ENCODE results near the gene KCNJ11.

KCNJ11 gene

DNA sequence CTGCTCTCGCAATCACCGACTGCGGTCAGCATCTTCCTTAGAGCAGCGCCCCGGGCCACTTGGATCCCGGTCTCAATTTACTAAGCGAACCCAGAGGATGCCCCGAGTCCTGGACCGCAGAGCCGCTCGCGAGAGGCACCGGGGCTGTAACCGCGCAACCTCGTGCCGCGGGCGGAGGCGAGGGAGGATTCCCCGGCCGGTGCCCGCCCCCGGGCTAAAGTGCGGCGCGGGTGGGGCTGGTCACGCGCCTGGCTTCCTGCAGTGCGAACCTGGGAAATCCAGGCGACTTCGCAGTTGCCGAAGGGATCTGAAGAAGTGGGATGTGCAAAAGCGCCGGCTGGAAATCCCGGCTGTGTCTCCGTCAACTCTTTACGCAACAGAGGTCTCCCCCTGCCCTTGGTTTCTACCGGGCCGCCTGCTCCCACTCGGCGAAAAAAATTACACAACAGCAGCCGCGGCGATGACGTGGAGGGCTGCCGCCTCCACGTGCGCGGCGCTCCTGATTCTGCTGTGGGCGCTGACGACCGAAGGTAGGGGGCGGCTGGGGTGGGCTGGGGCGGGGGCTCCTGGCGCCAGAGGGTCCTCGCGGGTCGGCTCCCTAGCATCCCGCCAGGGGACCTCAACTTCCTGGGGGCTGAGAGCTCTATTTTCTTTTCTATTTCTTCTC, 36.8 kb downstream of the KCNJ11 start, which contains the start of gene NCR3LG1:
TSS of gene NCR3LG1 (plus strand) at position 291 of the 667 bp plus-strand sequence. CDS start at position 461, 170 bp downstream.
- Histone ChIP-seq H3K27me3 (ENCODE audit: control insufficient read depth in 1 of 2, insufficient read depth in 1 of 2, low read length in 2 of 2) (no peaks in the 10 kb centered on the region), H3K4me2 (ENCODE audit: low read length, poor library complexity, severe bottlenecking) (peak within 1 kb of the TSS; percentile 96), H4K91ac (ENCODE audit: low read length) (no peak within 1 kb of the TSS)

DNA sequence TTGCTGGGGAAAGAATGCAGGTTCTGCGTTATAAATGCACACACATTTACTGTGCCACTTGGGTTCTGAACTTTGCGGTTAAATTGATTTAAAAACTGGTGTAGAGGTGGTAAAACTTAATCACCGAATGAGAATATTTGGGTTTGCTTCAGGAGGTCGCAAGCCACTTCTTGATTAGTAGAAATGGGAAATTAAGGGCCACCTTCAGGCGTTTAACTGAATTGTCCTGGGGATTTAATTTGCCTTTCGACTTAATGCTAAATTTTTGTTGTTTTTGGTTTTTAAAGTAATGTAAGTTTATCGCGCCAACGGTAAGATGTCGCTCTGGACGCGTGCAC, 37.3 kb downstream of the KCNJ11 start:
- Histone ChIP-seq H2BK5ac (ENCODE audit: low read depth, low read length, poor library complexity, severe bottlenecking) (no peak overlapping the region), H3K18ac (ENCODE audit: low read depth in 1 of 2, low read length in 2 of 2) (no peak overlapping the region), H3K36me3 (ENCODE audit: control insufficient read depth in 1 of 2, insufficient read depth in 2 of 2, low read depth in 1 of 2, low read length in 2 of 2) (no peaks in the 10 kb centered on the region), H3K79me1 (replicated peaks; ENCODE audit: low read length, poor library complexity, severe bottlenecking) (no peaks in the 10 kb centered on the region), H4K91ac (ENCODE audit: low read length) (no peak overlapping the region), H2BK120ac (ENCODE audit: low read depth, low read length) (no peak overlapping the region), H2BK12ac (ENCODE audit: low read length in 2 of 2) (no peak overlapping the region), H3K27me3 (ENCODE audit: control insufficient read depth in 1 of 2, insufficient read depth in 1 of 2, low read length in 2 of 2) (no peaks in the 10 kb centered on the region), H3K27ac (ENCODE audit: low read length, poor library complexity, severe bottlenecking) (no peak overlapping the region), H3K4me3 (ENCODE audit: insufficient read depth in 1 of 2, low read depth in 1 of 2, low read length in 2 of 2) (peak overlapping the region in 1 of 2 experiments; percentile 84), H3K23ac (ENCODE audit: low read length in 2 of 2) (no peak overlapping the region), H2AFZ (ENCODE audit: low read depth, low read length) (no peak overlapping the region), H2AK5ac (ENCODE audit: low read length, severe bottlenecking) (no peak overlapping the region), H3K14ac (ENCODE audit: low read length in 2 of 2) (no peak overlapping the region), H3K4me1 (ENCODE audit: control insufficient read depth, insufficient read depth, low read depth, low read length) (peaks cover 10% of the 10 kb centered on the region), H2BK15ac (ENCODE audit: low read depth, poor library complexity, severe bottlenecking) (no peak overlapping the region), H3K9me3 (ENCODE audit: control insufficient read depth, low read length) (no peaks in the 10 kb centered on the region), H3K4ac (ENCODE audit: low read depth in 1 of 2, low read length in 2 of 2) (peak overlapping the region in 1 of 2 experiments; percentile 13), H3K9ac (ENCODE audit: low read length) (peak overlapping the region; percentile 94), H3K4me2 (ENCODE audit: low read length, poor library complexity, severe bottlenecking) (peak overlapping the region; percentile 96), H4K8ac (ENCODE audit: low read length) (no peak overlapping the region)
- 35% methylated on average over 12 of the region's 12 CpGs for WGBS
- no peak for DNase-seq

More for the DNA sequence above, 36.8 kb downstream of the KCNJ11 start, which contains the start of gene NCR3LG1:
- H3K9ac ChIP-seq (ENCODE audit: low read length) = peak within 1 kb of the TSS; percentile 94
- no peak within 1 kb of the TSS for H2BK5ac ChIP-seq (ENCODE audit: low read depth, low read length, poor library complexity, severe bottlenecking)
- peak within 1 kb of the TSS; percentile 58 to 84 for H3K4me3 ChIP-seq (ENCODE audit: insufficient read depth in 1 of 2, low read depth in 1 of 2, low read length in 2 of 2)
- WGBS = under 1% methylated on average over 60 of the region's 61 CpGs
- H3K79me1 ChIP-seq (replicated peaks; ENCODE audit: low read length, poor library complexity, severe bottlenecking) = peaks cover 2% of the 10 kb centered on the region
- H4K8ac ChIP-seq (ENCODE audit: low read length) = peak within 1 kb of the TSS; percentile 76
- H3K23ac ChIP-seq (ENCODE audit: low read length in 2 of 2) = no peak within 1 kb of the TSS
- H3K9me3 ChIP-seq (ENCODE audit: control insufficient read depth, low read length) = no peaks in the 10 kb centered on the region
- DNase-seq = peak; percentile 94
- peak within 1 kb of the TSS; percentile 73 for H2BK15ac ChIP-seq (ENCODE audit: low read depth, poor library complexity, severe bottlenecking)
- peak within 1 kb of the TSS in 1 of 2 experiments; percentile 29 for H3K4ac ChIP-seq (ENCODE audit: low read depth in 1 of 2, low read length in 2 of 2)
- peaks cover 0 to 2% of the 10 kb centered on the region in 2 experiments for H3K36me3 ChIP-seq (ENCODE audit: control insufficient read depth in 1 of 2, insufficient read depth in 2 of 2, low read depth in 1 of 2, low read length in 2 of 2)
- H2AFZ ChIP-seq (ENCODE audit: low read depth, low read length) = peak within 1 kb of the TSS; percentile 6
- peaks cover 10% of the 10 kb centered on the region for H3K4me1 ChIP-seq (ENCODE audit: control insufficient read depth, insufficient read depth, low read depth, low read length)
- H3K27ac ChIP-seq (ENCODE audit: low read length, poor library complexity, severe bottlenecking) = no peak within 1 kb of the TSS
- H3K18ac ChIP-seq (ENCODE audit: low read depth in 1 of 2, low read length in 2 of 2) = peak within 1 kb of the TSS; percentile 45 to 50
- H2BK12ac ChIP-seq (ENCODE audit: low read length in 2 of 2) = peak within 1 kb of the TSS in 1 of 2 experiments; percentile 61
- no peak within 1 kb of the TSS for H2AK5ac ChIP-seq (ENCODE audit: low read length, severe bottlenecking)
- no peak within 1 kb of the TSS for H3K14ac ChIP-seq (ENCODE audit: low read length in 2 of 2)
- no peak within 1 kb of the TSS for H2BK120ac ChIP-seq (ENCODE audit: low read depth, low read length)

DNA sequence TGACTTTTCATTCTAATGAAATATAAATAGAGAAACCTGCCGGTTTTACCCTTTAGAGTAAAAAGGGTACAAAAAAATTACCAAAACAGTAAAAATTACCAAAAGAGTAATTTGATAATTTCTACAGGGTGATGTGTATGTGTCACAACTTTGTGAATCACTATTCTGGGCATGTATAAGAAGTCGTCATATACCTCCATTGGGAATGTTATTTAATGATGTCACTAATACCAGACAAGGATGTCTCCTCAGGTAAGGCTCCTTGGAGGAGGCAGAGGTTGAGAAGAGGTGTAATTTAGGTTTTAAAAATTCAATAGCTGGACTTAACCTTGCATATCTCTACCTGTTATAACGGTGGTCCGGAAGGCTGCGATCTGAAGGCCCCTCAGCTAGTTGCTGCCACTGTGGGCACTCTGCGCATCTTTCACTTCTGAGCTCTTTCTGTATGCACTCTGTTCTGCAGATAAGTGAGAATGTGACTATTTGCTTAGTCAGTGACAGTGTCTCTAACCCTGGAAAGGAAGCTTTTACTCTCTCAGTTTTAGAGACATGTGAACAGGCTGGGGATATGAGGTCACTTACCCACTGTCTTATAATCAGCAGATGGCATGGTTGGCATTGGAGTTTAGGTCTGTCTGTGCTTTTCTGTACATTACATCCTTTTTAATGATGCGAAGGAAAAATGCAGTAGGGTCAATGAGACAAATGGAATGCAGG, 37.8 kb downstream of the KCNJ11 start:
- H3K4me3 ChIP-seq (ENCODE audit: insufficient read depth in 1 of 2, low read depth in 1 of 2, low read length in 2 of 2) = peak overlapping the region in 1 of 2 experiments; percentile 84
- no peak overlapping the region for H2AFZ ChIP-seq (ENCODE audit: low read depth, low read length)
- no peak overlapping the region for H3K27ac ChIP-seq (ENCODE audit: low read length, poor library complexity, severe bottlenecking)
- H3K4me1 ChIP-seq (ENCODE audit: control insufficient read depth, insufficient read depth, low read depth, low read length) = peaks cover 10% of the 10 kb centered on the region
- no peak overlapping the region for H4K8ac ChIP-seq (ENCODE audit: low read length)
- no peak overlapping the region for H2BK5ac ChIP-seq (ENCODE audit: low read depth, low read length, poor library complexity, severe bottlenecking)
- H3K9ac ChIP-seq (ENCODE audit: low read length) = peak overlapping the region; percentile 94
- DNase-seq = no peak
- H2AK5ac ChIP-seq (ENCODE audit: low read length, severe bottlenecking) = no peak overlapping the region
- no peak overlapping the region for H4K91ac ChIP-seq (ENCODE audit: low read length)
- H3K4me2 ChIP-seq (ENCODE audit: low read length, poor library complexity, severe bottlenecking) = no peak overlapping the region
- H3K23ac ChIP-seq (ENCODE audit: low read length in 2 of 2) = no peak overlapping the region
- H3K36me3 ChIP-seq (ENCODE audit: control insufficient read depth in 1 of 2, insufficient read depth in 2 of 2, low read depth in 1 of 2, low read length in 2 of 2) = no peaks in the 10 kb centered on the region
- no peak overlapping the region for H2BK120ac ChIP-seq (ENCODE audit: low read depth, low read length)
- no peaks in the 10 kb centered on the region for H3K27me3 ChIP-seq (ENCODE audit: control insufficient read depth in 1 of 2, insufficient read depth in 1 of 2, low read length in 2 of 2)
- no peak overlapping the region for H3K18ac ChIP-seq (ENCODE audit: low read depth in 1 of 2, low read length in 2 of 2)
- peak overlapping the region in 1 of 2 experiments; percentile 13 for H3K4ac ChIP-seq (ENCODE audit: low read depth in 1 of 2, low read length in 2 of 2)
- H3K14ac ChIP-seq (ENCODE audit: low read length in 2 of 2) = no peak overlapping the region
- peak overlapping the region in 1 of 2 experiments; percentile 11 for H2BK12ac ChIP-seq (ENCODE audit: low read length in 2 of 2)
- no peaks in the 10 kb centered on the region for H3K79me1 ChIP-seq (replicated peaks; ENCODE audit: low read length, poor library complexity, severe bottlenecking)
- no peak overlapping the region for H2BK15ac ChIP-seq (ENCODE audit: low read depth, poor library complexity, severe bottlenecking)
- 92% methylated on average over 5 of the region's 7 CpGs for WGBS
- no peaks in the 10 kb centered on the region for H3K9me3 ChIP-seq (ENCODE audit: control insufficient read depth, low read length)

- Histone ChIP-seq H2BK5ac (ENCODE audit: low read depth, low read length, poor library complexity, severe bottlenecking) (no peak overlapping the region), H3K79me1 (replicated peaks; ENCODE audit: low read length, poor library complexity, severe bottlenecking) (no peaks in the 10 kb centered on the region), H3K4me3 (ENCODE audit: insufficient read depth in 1 of 2, low read depth in 1 of 2, low read length in 2 of 2) (no peak overlapping the region), H4K91ac (ENCODE audit: low read length) (no peak overlapping the region), H2BK15ac (ENCODE audit: low read depth, poor library complexity, severe bottlenecking) (no peak overlapping the region), H3K27ac (ENCODE audit: low read length, poor library complexity, severe bottlenecking) (no peak overlapping the region), H3K4me2 (ENCODE audit: low read length, poor library complexity, severe bottlenecking) (no peak overlapping the region), H2BK120ac (ENCODE audit: low read depth, low read length) (no peak overlapping the region), H3K23ac (ENCODE audit: low read length in 2 of 2) (no peak overlapping the region), H3K14ac (ENCODE audit: low read length in 2 of 2) (no peak overlapping the region), H2BK12ac (ENCODE audit: low read length in 2 of 2) (no peak overlapping the region), H2AK5ac (ENCODE audit: low read length, severe bottlenecking) (no peak overlapping the region), H3K36me3 (ENCODE audit: control insufficient read depth in 1 of 2, insufficient read depth in 2 of 2, low read depth in 1 of 2, low read length in 2 of 2) (no peaks in the 10 kb centered on the region), H3K4ac (ENCODE audit: low read depth in 1 of 2, low read length in 2 of 2) (no peak overlapping the region), H3K18ac (ENCODE audit: low read depth in 1 of 2, low read length in 2 of 2) (no peak overlapping the region), H2AFZ (ENCODE audit: low read depth, low read length) (no peak overlapping the region), H4K8ac (ENCODE audit: low read length) (no peak overlapping the region), H3K27me3 (ENCODE audit: control insufficient read depth in 1 of 2, insufficient read depth in 1 of 2, low read length in 2 of 2) (no peaks in the 10 kb centered on the region), H3K9me3 (ENCODE audit: control insufficient read depth, low read length) (no peaks in the 10 kb centered on the region), H3K9ac (ENCODE audit: low read length) (no peak overlapping the region), H3K4me1 (ENCODE audit: control insufficient read depth, insufficient read depth, low read depth, low read length) (peaks cover 8% of the 10 kb centered on the region)
- no peak for DNase-seq
- no CpG with 5 or more reads among the region's 1 CpG for WGBS
These were observed 40.8 kb downstream of the KCNJ11 start for GRCh38 chr11:17347676-17348075.
